Measurements from ENCODE around the gene PLEKHG2.

PLEKHG2 gene

DNA sequence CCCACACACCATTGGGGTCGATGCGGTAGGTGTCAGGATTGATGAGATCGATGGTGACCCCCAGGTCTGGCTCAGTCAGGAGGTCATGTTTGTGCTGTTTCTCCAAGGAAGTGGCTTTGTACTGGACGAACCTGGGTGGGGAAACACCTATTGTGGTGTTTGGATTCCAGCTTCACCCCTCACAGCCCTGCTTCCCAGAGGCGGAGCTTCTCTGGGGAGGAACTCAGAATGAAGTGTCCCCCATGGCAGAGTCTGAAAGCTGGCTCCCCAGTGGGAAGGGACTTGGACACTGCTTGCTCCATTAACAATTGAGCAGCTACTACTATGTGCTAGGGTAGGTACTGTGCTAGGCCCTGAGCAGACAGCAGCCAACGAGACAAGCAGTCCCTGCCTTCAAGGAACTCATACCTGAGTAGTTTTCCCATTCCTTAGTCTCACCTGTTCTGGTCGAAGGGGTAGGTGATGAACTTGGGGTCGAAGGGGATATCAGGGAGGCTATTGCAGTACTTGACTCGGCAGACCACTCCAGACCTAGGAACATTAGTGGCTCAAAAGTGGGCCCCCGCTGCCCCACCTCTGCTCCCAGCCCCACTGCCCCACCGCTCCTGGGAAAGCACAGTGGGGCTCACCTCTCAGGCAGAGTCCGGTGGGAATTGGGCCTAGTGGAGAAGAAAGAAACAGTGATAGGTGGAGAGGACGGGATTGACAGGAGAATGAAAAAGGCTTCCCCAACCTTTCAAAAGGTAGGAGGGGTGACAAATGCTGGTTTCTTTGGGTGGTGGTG, 22.6 kb upstream of the PLEKHG2 start:
- Histone ChIP-seq H3K27me3 (ENCODE audit: control insufficient read depth, insufficient read depth, low read length) (no peaks in the 10 kb centered on the region), H3K9ac (ENCODE audit: low read length) (peak overlapping the region; percentile 98), H3K9me3 (ENCODE audit: control insufficient read depth, low read length) (no peaks in the 10 kb centered on the region), H3K4me3 (ENCODE audit: low read length) (peak overlapping the region; percentile 87), H3K36me3 (ENCODE audit: control insufficient read depth, insufficient read depth, low read length) (peaks cover 24% of the 10 kb centered on the region), H3K4me1 (ENCODE audit: control insufficient read depth, insufficient read depth, low read length) (peaks cover 16% of the 10 kb centered on the region)

DNA sequence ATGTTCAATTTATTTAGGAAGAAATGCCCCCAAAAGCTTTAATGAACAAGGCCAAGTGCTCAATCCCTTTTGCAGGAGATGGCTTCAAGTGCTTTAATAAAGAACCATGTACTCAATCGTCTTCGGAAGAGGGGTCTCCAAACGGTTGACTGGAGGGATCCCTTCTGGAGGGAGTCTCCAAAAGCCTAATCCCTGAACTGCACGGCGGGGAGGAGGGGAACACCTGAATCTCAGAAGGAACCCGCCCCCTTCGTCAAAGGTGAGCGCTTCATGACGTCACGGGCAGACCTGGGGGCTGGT, 22.1 kb upstream of the PLEKHG2 start:
- Histone ChIP-seq H3K27me3 (ENCODE audit: control insufficient read depth, insufficient read depth, low read length) (no peaks in the 10 kb centered on the region), H3K4me1 (ENCODE audit: control insufficient read depth, insufficient read depth, low read length) (peaks cover 16% of the 10 kb centered on the region), H3K9ac (ENCODE audit: low read length) (peak overlapping the region; percentile 98), H3K4me3 (ENCODE audit: low read length) (peak overlapping the region; percentile 87), H3K9me3 (ENCODE audit: control insufficient read depth, low read length) (no peaks in the 10 kb centered on the region), H3K36me3 (ENCODE audit: control insufficient read depth, insufficient read depth, low read length) (peaks cover 24% of the 10 kb centered on the region)

DNA sequence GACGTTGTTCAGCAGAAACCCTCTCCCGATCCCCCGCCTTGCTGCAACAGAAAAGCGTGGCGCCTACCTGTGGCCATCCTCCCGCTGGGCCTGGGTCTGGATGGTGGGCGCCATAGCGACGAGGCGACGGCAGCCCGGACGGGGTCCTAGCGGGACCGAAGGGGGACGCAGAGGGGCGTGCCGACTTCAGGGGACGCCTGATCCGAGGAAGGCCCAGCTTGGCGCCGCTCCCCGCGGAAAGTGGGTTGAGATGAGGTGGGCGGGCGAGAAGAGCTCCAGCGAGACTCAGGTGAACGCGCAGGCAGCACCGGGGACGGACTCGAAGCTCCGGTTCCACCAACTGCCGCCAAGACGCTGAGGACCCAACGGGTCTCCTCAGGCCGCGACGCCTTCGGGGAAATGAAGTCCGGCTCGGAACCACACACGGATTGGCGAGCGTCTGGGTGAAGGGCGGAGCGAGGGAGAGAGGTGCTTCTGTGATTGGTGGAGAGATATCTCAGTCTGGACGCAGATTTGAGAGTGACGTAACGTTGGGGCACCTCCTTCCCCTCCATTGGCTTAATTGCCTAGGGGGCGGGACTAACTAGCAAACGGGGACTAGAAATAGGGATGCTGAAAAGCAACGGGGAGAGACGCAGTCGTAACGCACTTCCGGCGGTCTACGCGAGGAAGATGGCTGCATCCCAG, 21.6 kb upstream of the PLEKHG2 start, which contains the start of the genes MED29 and PAF1:
MED29 (plus strand) TSS at position 628 of the 687 bp plus-strand sequence; CDS start at position 673, 45 bp downstream.
PAF1 (minus strand) TSS at position 356 of the 687 bp plus-strand sequence; CDS start at position 114, 242 bp downstream.
- Histone ChIP-seq H3K27me3 (ENCODE audit: control insufficient read depth, insufficient read depth, low read length) (no peaks in the 10 kb centered on the region), H3K9me3 (ENCODE audit: control insufficient read depth, low read length) (no peaks in the 10 kb centered on the region), H3K9ac (ENCODE audit: low read length) (peak within 1 kb of the TSS; percentile 98), H3K36me3 (ENCODE audit: control insufficient read depth, insufficient read depth, low read length) (peaks cover 24% of the 10 kb centered on the region), H3K4me1 (ENCODE audit: control insufficient read depth, insufficient read depth, low read length) (peaks cover 16% of the 10 kb centered on the region), H3K4me3 (ENCODE audit: low read length) (peak within 1 kb of the TSS; percentile 87)

DNA sequence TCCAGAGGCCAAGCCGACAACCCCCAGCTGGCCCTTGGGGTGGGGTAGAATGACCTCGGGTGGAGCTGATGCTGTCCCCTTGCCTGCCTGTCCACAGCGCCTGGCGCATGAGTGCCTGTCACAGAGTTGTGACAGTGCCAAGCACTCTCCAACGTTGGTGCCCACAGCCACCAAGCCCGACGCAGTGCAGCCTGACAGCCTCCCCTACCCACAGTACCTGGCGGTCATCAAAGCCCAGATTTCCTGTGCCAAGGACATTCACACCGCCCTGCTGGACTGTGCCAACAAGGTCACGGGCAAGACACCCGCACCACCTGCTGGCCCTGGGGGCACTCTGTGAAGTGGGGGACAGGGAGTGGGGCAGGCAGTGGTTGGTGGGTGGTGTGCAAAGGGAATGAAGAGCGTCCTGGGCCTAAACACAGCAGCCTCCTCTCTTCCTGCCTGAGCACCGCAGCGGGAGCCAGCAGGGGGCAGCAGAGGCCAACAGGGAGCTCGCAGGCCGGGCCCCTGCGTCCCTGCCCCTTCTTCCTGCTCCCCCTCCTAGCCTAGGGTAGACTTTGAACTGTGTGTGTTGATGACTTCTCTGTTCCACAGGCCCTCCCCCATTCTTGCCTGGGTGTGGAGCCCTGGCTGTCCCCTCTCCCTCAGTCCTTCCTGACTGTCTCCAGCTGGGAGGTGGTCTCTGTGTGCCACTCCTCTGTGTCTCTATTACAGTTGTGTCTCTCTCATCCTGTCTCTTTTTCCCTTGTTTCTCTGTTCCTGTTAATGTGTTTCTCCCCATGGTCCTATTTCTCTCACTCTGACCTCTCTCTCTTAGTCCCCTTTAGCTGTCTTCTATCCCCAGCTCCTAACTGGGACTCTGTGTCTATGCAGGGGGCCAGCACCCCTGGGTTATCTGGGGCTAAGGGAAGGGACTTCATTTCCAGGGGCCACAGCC, 14.8 kb upstream of the PLEKHG2 start:
- peaks cover 6% of the 10 kb centered on the region for H3K36me3 ChIP-seq (ENCODE audit: control insufficient read depth, insufficient read depth, low read length)
- no peaks in the 10 kb centered on the region for H3K9me3 ChIP-seq (ENCODE audit: control insufficient read depth, low read length)
- H3K4me1 ChIP-seq (ENCODE audit: control insufficient read depth, insufficient read depth, low read length): peaks cover 55% of the 10 kb centered on the region
- H3K9ac ChIP-seq (ENCODE audit: low read length): peak overlapping the region; percentile 93
- H3K27me3 ChIP-seq (ENCODE audit: control insufficient read depth, insufficient read depth, low read length): no peaks in the 10 kb centered on the region
- no peak overlapping the region for H3K4me3 ChIP-seq (ENCODE audit: low read length)

DNA sequence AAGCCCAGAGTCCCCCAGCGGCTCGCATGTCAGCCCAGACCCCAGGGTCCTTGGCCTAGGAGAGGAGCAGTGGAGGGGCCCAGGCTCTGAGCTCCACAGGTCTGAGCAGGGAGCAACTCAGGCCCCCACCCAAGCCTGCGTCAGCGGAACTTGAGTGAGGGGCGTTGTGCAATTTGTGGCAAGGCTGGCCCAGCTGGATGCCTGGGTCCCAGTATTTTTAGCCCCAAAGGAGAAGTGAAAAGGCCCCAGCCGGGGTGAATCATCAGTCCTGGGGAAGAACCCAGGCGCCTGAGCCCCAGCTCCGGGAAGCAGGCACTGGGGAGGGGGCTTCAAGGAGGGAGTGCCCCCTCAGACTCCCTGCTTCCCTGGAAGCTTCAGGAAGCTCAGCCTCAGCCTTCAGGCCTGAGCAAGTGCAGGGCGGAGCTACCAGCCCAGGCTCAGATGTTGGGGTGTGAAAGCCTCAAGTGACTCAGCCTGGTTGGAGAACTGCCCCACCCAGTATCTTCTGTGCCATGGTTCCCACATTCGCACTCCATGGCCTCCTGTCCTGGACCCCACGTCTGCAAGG, 14.1 kb upstream of the PLEKHG2 start:
- Histone ChIP-seq H3K27me3 (ENCODE audit: control insufficient read depth, insufficient read depth, low read length) (no peaks in the 10 kb centered on the region), H3K9me3 (ENCODE audit: control insufficient read depth, low read length) (no peaks in the 10 kb centered on the region), H3K36me3 (ENCODE audit: control insufficient read depth, insufficient read depth, low read length) (peaks cover 5% of the 10 kb centered on the region), H3K9ac (ENCODE audit: low read length) (peak overlapping the region; percentile 93), H3K4me3 (ENCODE audit: low read length) (no peak overlapping the region), H3K4me1 (ENCODE audit: control insufficient read depth, insufficient read depth, low read length) (peaks cover 63% of the 10 kb centered on the region)

DNA sequence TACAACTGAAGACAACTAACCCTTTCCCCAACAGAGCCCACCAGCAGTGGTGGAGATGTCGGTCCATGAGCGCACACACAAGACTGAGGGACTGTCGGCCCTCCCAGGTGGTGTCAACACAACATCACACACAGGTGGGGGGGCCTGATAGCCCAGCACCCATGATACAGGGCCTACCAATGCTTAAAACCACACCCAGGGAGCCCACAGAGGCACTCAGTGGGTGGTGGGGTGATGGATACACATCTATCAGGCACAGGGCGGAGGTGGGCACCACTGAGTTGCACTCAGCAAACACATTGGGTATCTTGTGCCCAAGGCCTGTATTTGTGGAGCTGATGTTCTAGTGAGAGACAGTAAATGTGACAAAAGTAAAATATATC, 12.8 kb upstream of the PLEKHG2 start:
- Histone ChIP-seq H3K36me3 (ENCODE audit: control insufficient read depth, insufficient read depth, low read length) (no peaks in the 10 kb centered on the region), H3K4me1 (ENCODE audit: control insufficient read depth, insufficient read depth, low read length) (peaks cover 68% of the 10 kb centered on the region), H3K9ac (ENCODE audit: low read length) (no peak overlapping the region), H3K27me3 (ENCODE audit: control insufficient read depth, insufficient read depth, low read length) (no peaks in the 10 kb centered on the region), H3K4me3 (ENCODE audit: low read length) (no peak overlapping the region), H3K9me3 (ENCODE audit: control insufficient read depth, low read length) (no peaks in the 10 kb centered on the region)

DNA sequence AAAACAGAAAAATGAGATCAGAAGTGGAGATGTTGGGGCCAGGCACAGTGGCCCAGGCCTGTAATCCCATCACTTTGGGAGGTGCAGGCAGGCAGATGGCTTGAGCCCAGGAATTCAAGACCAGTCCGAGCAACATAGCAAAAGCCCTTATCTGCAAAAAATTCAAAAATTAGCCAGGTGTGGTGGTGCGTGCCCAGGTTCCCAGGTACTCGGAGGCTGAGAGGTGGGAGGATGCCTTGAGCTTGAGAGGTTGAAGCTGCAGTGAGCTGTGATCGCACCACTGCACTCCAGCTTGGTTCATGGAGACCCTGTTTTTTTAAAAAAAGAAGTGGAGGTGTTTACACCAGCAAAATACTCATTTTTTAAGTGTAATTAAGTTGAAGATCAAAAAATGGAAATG, 12.4 kb upstream of the PLEKHG2 start:
- Histone ChIP-seq H3K9ac (ENCODE audit: low read length) (no peak overlapping the region), H3K36me3 (ENCODE audit: control insufficient read depth, insufficient read depth, low read length) (no peaks in the 10 kb centered on the region), H3K27me3 (ENCODE audit: control insufficient read depth, insufficient read depth, low read length) (no peaks in the 10 kb centered on the region), H3K4me3 (ENCODE audit: low read length) (no peak overlapping the region), H3K4me1 (ENCODE audit: control insufficient read depth, insufficient read depth, low read length) (peaks cover 69% of the 10 kb centered on the region), H3K9me3 (ENCODE audit: control insufficient read depth, low read length) (no peaks in the 10 kb centered on the region)

DNA sequence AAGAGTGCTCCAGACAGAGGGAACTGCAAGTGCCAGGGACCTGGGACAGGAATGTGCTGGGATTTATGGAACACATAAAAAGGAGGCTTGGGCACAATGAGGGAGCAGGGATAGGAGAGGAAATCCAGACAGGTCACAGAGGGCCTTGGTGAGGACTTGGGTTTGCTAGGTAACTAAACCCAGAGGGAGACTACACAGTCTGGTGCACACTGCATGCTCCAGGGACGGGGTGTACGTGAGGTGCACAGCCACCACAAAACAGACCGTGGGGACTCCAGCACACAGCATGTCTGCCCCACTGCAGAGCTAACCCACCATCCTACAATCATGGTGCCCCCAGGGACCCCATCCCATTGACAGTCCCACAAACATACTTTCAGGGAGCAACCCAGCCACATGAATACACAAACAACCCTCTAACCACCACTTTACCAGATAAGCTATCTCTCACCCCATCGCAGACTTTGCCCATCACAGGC, 11.4 kb upstream of the PLEKHG2 start:
- no peaks in the 10 kb centered on the region for H3K36me3 ChIP-seq (ENCODE audit: control insufficient read depth, insufficient read depth, low read length)
- no peaks in the 10 kb centered on the region for H3K27me3 ChIP-seq (ENCODE audit: control insufficient read depth, insufficient read depth, low read length)
- H3K9me3 ChIP-seq (ENCODE audit: control insufficient read depth, low read length): no peaks in the 10 kb centered on the region
- no peak overlapping the region for H3K4me3 ChIP-seq (ENCODE audit: low read length)
- peak overlapping the region; percentile 98 for H3K9ac ChIP-seq (ENCODE audit: low read length)
- peaks cover 78% of the 10 kb centered on the region for H3K4me1 ChIP-seq (ENCODE audit: control insufficient read depth, insufficient read depth, low read length)

DNA sequence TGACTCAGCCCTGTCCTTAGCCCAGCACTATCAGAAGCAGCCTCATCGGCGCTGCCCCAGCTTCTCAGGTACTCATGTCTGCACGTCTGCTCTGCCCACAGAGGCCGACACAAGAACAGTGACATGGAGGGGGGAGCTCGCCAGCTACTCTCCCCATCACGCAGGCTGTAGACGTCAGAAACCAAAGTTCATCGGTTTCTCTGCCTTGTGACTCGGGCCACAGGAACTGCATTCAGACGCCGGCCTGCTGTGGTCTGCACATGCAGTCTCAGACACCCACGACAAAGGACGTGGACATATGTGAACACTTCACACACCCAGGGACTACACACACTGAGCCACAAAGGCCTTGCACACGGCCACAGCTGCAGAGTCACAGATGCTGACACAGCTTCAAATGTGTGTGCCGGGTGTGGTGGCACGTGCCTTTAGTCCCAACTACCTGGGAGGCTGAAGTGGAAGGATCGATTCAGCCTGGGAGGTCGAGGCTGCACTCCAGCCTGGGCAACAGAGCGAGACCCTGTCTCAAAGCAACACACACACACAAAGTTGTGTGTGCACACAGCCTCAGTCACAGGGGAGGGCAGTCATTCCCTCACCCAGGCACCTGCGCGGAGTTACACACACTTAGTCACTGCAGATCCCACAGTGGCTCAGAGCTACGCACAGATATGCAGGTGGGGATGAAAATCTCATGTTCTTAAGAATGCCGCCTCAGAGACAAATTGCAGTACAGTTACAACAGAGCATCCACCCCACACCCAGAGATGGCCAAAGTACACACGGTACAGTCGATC, 10.7 kb upstream of the PLEKHG2 start:
- Histone ChIP-seq H3K4me1 (ENCODE audit: control insufficient read depth, insufficient read depth, low read length) (peaks cover 81% of the 10 kb centered on the region), H3K9me3 (ENCODE audit: control insufficient read depth, low read length) (no peaks in the 10 kb centered on the region), H3K36me3 (ENCODE audit: control insufficient read depth, insufficient read depth, low read length) (no peaks in the 10 kb centered on the region), H3K27me3 (ENCODE audit: control insufficient read depth, insufficient read depth, low read length) (no peaks in the 10 kb centered on the region), H3K4me3 (ENCODE audit: low read length) (no peak overlapping the region), H3K9ac (ENCODE audit: low read length) (peak overlapping the region; percentile 98)

DNA sequence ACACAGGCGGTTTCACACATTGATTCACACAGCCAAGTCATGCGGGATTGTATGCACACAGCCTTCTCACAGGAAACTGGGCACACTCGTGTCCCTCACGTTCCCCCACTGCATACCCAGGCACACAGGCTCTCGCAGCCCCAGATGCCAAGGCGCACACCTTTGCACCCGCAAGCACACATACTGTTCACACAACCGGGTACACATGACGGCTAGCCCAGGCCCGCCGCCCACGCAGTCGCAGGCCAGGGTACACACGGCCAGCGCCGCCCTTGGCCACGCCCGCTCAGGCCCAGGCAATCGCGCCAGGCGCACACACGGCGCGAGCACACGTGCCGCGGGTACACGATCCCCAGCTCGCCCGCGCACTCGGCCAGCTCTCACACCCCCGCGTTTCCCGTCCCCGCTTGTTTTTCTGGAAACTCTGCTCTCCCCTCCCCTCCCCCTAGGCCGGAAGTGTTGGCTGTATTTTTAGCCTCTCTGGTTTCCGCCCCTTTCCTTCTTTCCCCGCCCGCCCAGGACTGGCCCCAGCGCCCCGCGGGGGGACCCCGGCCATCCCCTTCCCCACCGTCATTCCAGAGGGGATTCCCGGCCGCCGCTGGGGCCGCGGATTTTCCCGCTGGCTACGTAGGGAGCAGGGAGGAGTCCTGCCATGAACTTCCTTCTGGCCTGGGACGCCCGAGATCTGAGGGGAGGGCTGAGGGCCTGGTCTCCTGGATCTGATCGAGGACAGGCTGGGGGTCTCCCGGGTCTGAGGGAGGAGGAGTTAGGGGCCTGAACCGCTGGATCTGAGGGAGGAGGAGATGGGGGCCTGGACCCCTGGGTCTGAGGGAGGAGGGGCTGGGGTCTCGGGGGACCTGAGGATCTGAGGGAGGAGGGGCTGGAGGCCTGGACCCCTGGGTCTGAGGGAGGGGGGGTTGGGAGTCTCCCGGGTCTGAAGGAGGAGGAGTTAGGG, 9.8 kb upstream of the PLEKHG2 start:
- Histone ChIP-seq H3K27me3 (ENCODE audit: control insufficient read depth, insufficient read depth, low read length) (no peaks in the 10 kb centered on the region), H3K4me3 (ENCODE audit: low read length) (peak overlapping the region; percentile 61), H3K9me3 (ENCODE audit: control insufficient read depth, low read length) (no peaks in the 10 kb centered on the region), H3K4me1 (ENCODE audit: control insufficient read depth, insufficient read depth, low read length) (peaks cover 75% of the 10 kb centered on the region), H3K9ac (ENCODE audit: low read length) (peak overlapping the region; percentile 98), H3K36me3 (ENCODE audit: control insufficient read depth, insufficient read depth, low read length) (peaks cover 2% of the 10 kb centered on the region)
